AML-193 (cell line): ENCODE measurements around the gene POC1B.

Experiments
- DNase-seq, 2 experiments: peaks; one replicate each; lab custom pipeline; 2025; lab: John Stamatoyannopoulos, UW

The POC1B gene

GRCh38 chr12:89497005-89497404 lies 28.8 kb downstream of the POC1B start:
- DNase-seq = no peak

DNA sequence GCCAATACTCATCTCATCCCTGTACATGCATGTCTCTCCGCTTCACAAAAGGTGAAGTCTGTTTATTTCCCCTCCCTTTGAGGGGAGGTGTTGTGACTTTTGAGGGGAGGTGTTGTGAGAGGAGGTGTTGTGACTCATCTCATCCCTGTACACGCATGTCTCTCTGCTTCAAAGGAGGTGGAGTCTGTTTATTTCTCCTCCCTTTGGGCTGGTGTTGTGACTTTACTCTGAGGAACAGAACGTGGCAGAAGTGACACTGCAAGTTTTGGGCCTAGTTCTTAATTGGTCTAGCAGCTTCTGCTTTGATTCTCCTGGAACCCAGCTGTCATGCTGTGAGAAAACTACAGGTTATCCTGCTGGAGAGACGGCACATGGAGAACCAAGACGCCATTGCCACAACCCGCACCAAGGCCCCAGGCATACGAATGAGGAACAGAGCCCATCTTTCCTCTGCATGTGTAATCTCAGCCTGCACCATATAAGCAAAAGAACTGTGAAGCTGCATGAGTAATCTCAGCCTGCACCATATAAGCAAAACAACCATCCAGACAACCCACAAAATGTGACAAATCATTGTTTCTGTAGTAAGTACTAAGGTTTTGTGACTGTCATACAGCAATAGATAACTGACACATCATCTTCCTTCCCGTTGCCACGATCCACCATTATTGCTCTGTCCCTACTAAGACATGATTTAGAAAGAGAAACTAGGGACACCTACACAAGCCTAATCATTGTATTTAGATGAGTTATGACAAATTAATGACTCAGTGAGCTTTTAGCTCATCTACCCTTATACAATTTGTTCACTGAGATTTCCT lies 31.2 kb downstream of the POC1B start:
- no peak for DNase-seq

DNA sequence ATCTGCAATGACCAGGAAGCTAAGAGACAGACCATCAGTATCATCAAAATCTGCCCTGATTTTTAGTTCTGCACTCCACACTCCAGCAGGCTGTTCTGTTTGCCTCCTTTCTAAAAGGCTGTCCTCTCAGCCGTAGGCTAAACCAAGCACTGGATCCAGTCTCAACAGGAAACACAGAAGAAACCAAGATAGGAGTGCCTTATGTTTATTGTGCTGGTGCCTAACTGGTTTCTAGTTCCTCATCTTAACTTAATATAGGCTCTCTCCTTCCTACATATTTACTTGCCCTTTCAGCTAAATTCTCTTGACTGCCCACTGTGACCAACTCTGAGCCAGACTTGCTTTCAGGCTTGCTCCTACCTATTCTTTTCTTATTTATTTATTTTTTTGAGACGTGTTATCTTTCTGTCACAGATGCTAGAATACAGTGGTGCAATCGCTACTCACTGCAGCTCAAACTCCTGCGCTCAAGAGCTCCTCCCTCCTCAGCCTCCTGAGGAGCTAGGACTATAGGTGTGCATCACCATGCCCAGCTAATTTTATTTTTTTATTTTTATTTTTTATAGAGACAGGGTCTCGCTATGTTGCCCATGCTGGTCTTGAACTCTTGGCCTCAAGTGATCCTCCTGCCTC lies 32.1 kb downstream of the POC1B start:
- no peak for DNase-seq

DNA sequence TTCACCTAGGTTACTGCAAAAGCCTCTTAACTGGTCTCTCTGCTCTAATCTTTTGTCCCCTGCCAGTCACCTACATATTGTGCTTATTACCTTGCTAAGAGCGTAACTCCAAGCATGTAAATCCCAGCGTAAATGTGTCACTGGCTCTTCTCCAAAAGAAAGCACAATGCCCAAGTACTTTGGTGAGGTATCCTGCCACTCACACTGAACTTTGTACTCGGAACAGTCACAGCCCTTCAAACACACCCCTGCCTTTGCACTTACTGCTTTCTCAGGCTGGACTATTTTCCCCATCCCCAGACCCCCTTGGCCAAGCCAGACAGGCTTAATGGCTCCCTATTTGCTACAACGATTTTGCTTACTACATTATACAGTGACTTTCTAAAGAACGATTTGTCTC lies 33.0 kb downstream of the POC1B start:
- no peak for DNase-seq

DNA sequence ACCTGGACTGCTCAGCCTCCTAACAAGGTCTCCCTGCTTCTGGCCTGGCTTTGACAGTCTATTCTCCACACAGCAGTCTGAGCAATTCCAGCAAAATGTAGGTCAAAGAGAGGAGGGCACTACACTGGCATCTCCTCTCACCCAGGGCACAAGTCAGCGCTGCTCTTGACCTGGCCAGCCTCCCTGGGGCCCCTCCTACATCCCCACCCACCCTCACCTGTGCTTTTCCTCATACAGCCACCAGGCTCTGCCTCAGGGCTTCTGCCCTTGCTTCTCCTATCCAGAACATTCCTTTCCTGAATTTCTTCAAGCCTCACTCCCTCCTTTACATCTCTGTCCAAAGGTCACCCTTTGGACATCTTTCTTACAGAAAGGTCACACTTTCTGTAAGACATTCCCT lies 34.9 kb downstream of the POC1B start:
- DNase-seq = no peak

GRCh38 chr12:89486264-89486663 lies 39.6 kb downstream of the POC1B start:
- DNase-seq = no peak

- no peak for DNase-seq
Measured at GRCh38 chr12:89484470-89484869, 41.4 kb downstream of the POC1B start.

- DNase-seq = no peak
Measured at GRCh38 chr12:89481213-89481914, 44.5 kb downstream of the POC1B start.

DNA sequence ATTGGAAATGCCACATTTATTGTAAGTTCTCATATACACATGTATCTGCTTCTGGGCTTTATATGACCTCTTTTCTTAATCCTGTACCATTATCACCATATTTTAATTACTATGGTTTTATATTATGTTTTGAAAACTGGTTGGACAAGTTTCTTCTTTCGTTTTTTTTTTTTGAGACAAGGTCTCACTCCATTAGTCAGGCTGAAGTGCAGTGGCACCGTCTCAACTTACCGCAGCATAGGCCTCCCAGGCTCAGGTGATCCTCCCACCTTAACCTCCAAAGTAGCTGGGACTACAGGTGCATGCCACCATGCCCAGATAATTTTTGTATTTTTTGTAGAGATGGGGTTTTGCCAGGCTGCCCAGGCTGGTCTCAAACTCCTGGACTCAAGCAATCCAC lies 45.9 kb downstream of the POC1B start:
- no peak for DNase-seq

DNA sequence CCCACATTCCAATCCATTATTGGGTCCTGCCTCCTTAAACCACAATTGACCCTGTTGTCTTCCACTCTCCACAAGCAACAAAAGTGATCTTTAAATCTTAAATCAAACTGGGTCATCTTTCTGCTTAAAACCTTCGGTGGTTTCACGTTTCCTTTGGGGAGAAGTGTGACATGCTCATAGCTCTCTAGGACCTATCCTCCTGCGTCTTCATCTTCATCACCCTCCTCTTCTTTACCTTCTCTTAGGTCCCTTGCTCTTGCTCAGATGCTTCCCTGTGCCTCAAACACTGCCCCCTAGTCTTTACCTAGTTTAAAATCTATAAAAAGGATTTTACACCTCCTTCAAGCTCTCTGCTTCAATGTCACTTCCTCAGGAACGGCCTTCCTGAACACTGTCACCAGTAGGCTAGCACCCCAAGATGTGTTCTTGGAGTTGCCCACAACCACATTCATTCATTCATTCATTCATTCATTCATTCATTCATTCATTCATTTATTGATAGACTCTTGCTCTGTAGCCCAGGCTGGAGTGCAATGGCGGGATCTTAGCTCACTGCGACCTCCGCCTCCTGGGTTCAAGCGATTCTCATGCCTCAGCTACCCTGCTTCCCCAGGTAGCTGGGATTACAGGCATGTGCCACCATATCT lies 48.1 kb downstream of the POC1B start:
- no peak for DNase-seq

DNA sequence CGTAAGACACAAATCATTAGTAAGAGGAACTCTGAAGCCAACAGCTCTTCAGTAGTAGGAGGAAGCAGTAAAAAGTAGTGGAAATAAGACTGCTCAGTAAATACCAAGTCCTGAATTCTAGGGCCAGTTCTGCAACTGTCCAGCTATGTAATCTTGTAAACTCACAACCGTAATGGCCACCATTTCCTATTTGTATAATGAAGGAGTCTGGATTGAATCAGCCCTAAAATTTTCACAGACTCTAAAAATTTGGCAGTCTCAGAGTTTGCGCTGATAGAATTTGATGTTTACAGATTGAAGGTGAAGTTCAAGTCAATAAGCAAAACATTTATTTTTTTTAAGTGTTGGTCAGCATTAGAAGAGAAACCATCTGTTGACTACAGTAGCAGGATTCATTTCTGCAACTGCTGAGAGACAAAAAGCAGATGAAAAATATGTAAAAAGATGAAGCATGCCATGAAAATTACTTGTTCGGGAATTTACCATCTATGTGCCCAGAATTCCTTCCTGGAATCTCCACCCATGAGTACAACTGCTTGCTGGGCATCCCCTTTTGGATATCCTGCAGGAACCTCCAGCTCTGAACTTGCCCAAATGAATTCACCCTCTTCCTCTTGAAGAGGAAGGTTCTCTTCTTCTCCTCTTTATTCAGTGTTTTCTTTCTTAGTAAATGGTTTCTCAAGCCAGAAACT lies 48.8 kb downstream of the POC1B start:
- DNase-seq = no peak

GRCh38 chr12:89476232-89476631 lies 49.6 kb downstream of the POC1B start:
- DNase-seq = no peak

GRCh38 chr12:89475203-89475990 lies 50.5 kb downstream of the POC1B start:
- DNase-seq = no peak

GRCh38 chr12:89474615-89475014 lies 51.2 kb downstream of the POC1B start:
- no peak for DNase-seq

- DNase-seq = no peak
Measured at GRCh38 chr12:89472508-89472907, 53.3 kb downstream of the POC1B start.

DNA sequence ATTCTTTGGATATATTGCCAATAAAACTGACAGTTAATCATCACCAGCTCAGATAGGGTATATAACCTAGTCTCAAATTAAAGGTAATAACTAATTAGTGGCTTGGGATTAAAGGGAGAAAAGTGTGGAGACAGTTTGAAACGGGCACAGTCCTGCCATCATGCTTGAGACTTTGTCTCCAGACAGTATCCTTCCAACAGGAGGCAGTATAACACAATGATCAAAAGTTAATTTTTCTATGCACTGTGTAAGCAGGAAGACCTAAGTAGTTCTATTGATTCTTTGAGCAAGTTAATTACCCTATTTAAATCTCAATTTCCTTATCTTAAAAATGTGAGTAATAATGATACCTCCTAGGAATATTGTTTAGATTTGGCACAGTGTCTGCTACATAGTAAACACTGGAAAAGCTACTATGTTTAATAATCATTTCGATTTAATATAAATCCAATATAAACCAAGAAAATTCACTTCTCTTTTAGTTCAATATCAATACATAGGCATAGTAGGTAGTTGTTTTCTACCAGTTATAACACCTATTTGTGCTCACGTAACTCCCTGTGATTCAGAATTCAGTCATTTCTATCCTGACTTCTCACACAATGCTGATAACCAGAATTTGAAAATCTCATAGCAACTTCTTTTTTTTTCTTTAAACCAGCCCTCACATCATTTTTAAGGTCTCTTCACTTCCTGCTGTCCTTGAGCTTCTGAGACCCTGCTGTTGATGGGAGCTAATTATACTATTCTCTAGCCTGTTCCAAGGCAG lies 54.9 kb downstream of the POC1B start:
- DNase-seq = peak; percentile 59 to 63

DNA sequence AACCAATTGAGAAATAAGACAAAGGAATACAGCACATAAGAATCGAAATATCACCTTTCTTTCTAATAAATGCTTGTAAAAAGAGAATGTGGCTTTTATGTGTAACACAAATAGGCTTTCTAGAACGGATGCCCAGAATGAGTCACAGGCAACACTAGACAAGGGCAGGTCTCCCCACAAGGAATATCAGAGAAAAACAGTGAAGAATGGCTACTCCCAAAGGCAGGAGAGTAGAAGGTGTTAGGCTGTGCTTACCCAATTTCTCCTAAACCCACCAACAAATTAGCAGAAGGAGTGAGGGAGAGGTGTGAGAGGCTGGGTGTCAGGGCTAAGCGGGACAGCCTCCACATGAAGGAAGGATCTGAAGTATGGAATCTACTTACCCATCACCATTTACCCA lies 56.5 kb downstream of the POC1B start:
- DNase-seq = no peak

DNA sequence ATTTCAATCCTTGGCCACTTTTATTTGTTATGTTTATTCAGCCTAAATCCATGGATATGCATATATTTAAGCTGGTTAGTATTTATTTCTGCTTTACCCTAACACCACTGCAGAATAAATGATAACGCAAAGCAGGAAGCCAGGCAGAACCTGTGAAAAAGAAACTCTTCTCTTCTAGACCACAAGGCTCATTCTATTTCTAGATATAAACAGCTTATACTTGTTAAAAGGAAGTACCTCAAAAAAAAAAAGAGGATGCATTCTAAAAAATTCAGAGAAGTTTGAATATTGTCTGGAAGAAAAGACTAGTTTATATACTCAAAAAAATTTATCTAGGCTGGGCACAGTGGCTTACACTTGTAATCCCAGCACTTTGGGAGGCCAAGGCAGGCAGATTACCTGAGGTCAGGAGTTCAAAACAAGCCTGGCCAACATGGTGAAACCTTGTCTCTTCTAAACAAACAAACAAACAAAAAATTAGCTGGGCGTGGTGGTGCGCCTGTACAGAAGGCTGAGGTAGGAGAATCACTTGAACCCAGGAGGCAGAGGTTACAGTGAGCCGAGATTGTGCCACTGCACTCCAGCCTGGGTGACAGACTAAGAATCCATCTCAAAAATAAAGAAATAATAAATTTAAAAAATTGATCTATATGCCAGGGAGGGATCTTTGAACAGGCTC lies 57.1 kb downstream of the POC1B start:
- peak in 1 of 2 experiments; percentile 11 for DNase-seq

- no peak for DNase-seq
Measured at GRCh38 chr12:89468017-89468416, 57.8 kb downstream of the POC1B start.
